HFF-Myc (cell line): Measurements from ENCODE around the gene BMERB1.

Experiments used
- DNase-seq: peaks from one replicate; pipeline ENCODE4 v3.0.0-alpha.2; 2011; ENCODE audit warnings: low read depth; ENCODE audit errors: extremely low read depth
- H3K4me3 ChIP-seq: replicated peaks from 2 replicates; pipeline ENCODE4 v1.5.1; 2011; ENCODE audit warnings: low read depth, mild to moderate bottlenecking, control low read depth, low read length
- CTCF ChIP-seq: IDR thresholded peaks from 2 replicates; pipeline ENCODE4 v1.5.1; 2012; ENCODE audit warnings: mild to moderate bottlenecking, low read depth, low read length, control low read depth; ENCODE audit errors: missing control alignments

BMERB1 gene

GRCh38 chr16:15618392-15618791 is 184.0 kb downstream of the BMERB1 start:
- DNase-seq = no peak
- no peak overlapping the region for H3K4me3 ChIP-seq
- TF ChIP-seq CTCF = no peak

GRCh38 chr16:15620611-15621195 is 186.3 kb downstream of the BMERB1 start:
- TF ChIP-seq CTCF = no peak
- no peak for DNase-seq
- H3K4me3 ChIP-seq = no peak overlapping the region

GRCh38 chr16:15621456-15621855 is 187.1 kb downstream of the BMERB1 start:
- no peak for TF ChIP-seq CTCF
- no peak for DNase-seq
- H3K4me3 ChIP-seq = no peak overlapping the region

- no peak overlapping the region for H3K4me3 ChIP-seq
Observed at GRCh38 chr16:15621889-15622288, 187.5 kb downstream of the BMERB1 start.

GRCh38 chr16:15631730-15632409 is 197.5 kb downstream of the BMERB1 start:
- DNase-seq = no peak
- H3K4me3 ChIP-seq = no peak overlapping the region
- no peak for TF ChIP-seq CTCF

More at GRCh38 chr16:15621889-15622288, 187.5 kb downstream of the BMERB1 start:
- no peak for TF ChIP-seq CTCF
- DNase-seq = no peak

GRCh38 chr16:15635926-15636325 is 201.5 kb downstream of the BMERB1 start:
- TF ChIP-seq CTCF = no peak
- no peak overlapping the region for H3K4me3 ChIP-seq
- no peak for DNase-seq
